Gastrocnemius medialis (tissue), 4 donors: ENCODE measurements around the gene GID8.

Experiments
- CTCF ChIP-seq, 5 experiments: fragments of 450-650 bp in 3 of 5; fragments of 200-600 bp in 2 of 5; sonication (generic) in 2 of 5; IDR thresholded peaks in 4 of 5; conservative IDR thresholded peaks in 1 of 5; 1 replicate in 4 of 5; 2 replicates in 1 of 5; pipeline ENCODE4 v1.5.1; 2016 to 2019; ENCODE audit warnings: antibody characterized with exemption in 5 of 5, mild to moderate bottlenecking in 3 of 5, moderate library complexity in 3 of 5
- POLR2A ChIP-seq, 2 donors: fragments of 450-650 bp; IDR thresholded peaks; one replicate each; pipeline ENCODE4 v1.6.1; 2017; ENCODE audit warnings: antibody characterized with exemption in 2 of 2, mild to moderate bottlenecking in 2 of 2, moderate library complexity in 2 of 2

- TF ChIP-seq POLR2A (IDR thresholded peaks at IDR 0.05) (peak in 1 of 2 donors; percentile 9), CTCF (IDR thresholded peaks at IDR 0.05 in 4 of 5, conservative IDR thresholded peaks at IDR 0.05 in 1 of 5) (no peak)
Observed at GRCh38 chr20:62925076-62925419, 12.9 kb upstream of the GID8 start.
